ENCODE results near the gene SMIM14.

- TF ChIP-seq CTCF (conservative IDR thresholded peaks at IDR 0.05 in 1 of 2, IDR thresholded peaks at IDR 0.05 in 1 of 2; ENCODE audit: low read depth in 1 of 2, low read length in 2 of 2): no peak
- TF ChIP-seq EZH2 (IDR thresholded peaks at IDR 0.05; ENCODE audit: low read length, missing control alignments): no peak
These were observed 47.3 kb upstream of the SMIM14 start for GRCh38 chr4:39685990-39686389.
